Esophagus squamous epithelium (tissue), 5 donors: ENCODE data around the gene CHST11. TPM values are rescaled to one million over a fixed set of nuclear protein-coding genes. Genes with fewer than 3 reads are reported as not detected.

Experiments used
- DNase-seq: peaks from one replicate; lab custom pipeline; 2025; lab: John Stamatoyannopoulos, UW
- H3K27ac ChIP-seq, 4 donors: fragments of 200-600 bp; sonication (generic); one replicate each; pipeline ENCODE4 v1.5.1; 2016 to 2019; ENCODE audit warnings: mild to moderate bottlenecking in 1 of 4
- H3K27me3 ChIP-seq, 4 donors: fragments of 200-600 bp; sonication (generic); 1 replicate in 3 of 4; 2 replicates in 1 of 4; pipeline versions ENCODE4 v1.5.1 to v1.6.0; 2017 to 2021; ENCODE audit warnings: antibody characterized with exemption in 1 of 4
- H3K36me3 ChIP-seq, 3 donors: fragments of 200-600 bp; sonication (generic); one replicate each; pipeline ENCODE4 v1.5.1; 2016 to 2019
- H3K4me1 ChIP-seq, 3 donors: fragments of 200-600 bp; sonication (generic); one replicate each; pipeline ENCODE4 v1.5.1; 2017 to 2019
- H3K4me3 ChIP-seq, 4 donors: fragments of 200-600 bp; sonication (generic); 1 replicate in 3 of 4; 2 replicates in 1 of 4; pipeline ENCODE4 v1.5.1; 2016 to 2019; ENCODE audit warnings: mild to moderate bottlenecking in 2 of 4, moderate library complexity in 1 of 4
- H3K9me3 ChIP-seq, 3 donors: fragments of 200-600 bp; sonication (generic); one replicate each; pipeline ENCODE4 v1.5.1; 2016 to 2019
- CTCF ChIP-seq, 6 experiments: fragments of 450-650 bp in 4 of 6; fragments of 200-600 bp in 2 of 6; sonication (generic) in 2 of 6; IDR thresholded peaks; one replicate each; pipeline ENCODE4 v1.5.1; 2016 to 2019; ENCODE audit warnings: antibody characterized with exemption in 6 of 6, mild to moderate bottlenecking in 4 of 6, moderate library complexity in 4 of 6
- POLR2A ChIP-seq, 4 donors: fragments of 450-650 bp; IDR thresholded peaks; one replicate each; pipeline ENCODE4 v1.6.1; 2017; ENCODE audit warnings: antibody characterized with exemption in 4 of 4, mild to moderate bottlenecking in 4 of 4, moderate library complexity in 3 of 4
- WGBS, 2 donors: methylation state at CpG; one replicate each; pipeline ENCODE4 v1.1.5; 2018; 5-methylcytosine and 5-hydroxymethylcytosine counted together
- intact Hi-C: fragments of 100-400 bp; cut with DNase I; formaldehyde crosslinking; loops from one replicate; pipeline ENCODE4 v1.15.0; 2022
- total RNA-seq, 4 donors: library from RNA; depleted of rRNA; stranded (reverse); fragments of >200 nt; gene quantifications; one replicate each; pipeline ENCODE4 v1.1.0, GENCODE V29; 2016
- donor health status: DM: yes; HTN: yes; CAD: no.

CHST11 gene
- total RNA-seq, 4 donors from 2014 or later, result 6.3 to 12.6 (median 10.3) TPM

GRCh38 chr12:104565606-104566243, 109.0 kb downstream of the CHST11 start:
- H3K9me3 ChIP-seq, result peaks cover 0 to 8% (median 0%) of the 10 kb centered on the region in 3 donors
- H3K27me3 ChIP-seq, result no peaks in the 10 kb centered on the region
- H3K36me3 ChIP-seq, result no peaks in the 10 kb centered on the region
- TF ChIP-seq CTCF (IDR thresholded peaks at IDR 0.05), result no peak
- H3K4me1 ChIP-seq, result peaks cover 0 to 15% (median 0%) of the 10 kb centered on the region in 3 donors
- no peak overlapping the region for H3K4me3 ChIP-seq
- intact Hi-C loops, result no loop called here
- H3K27ac ChIP-seq, result no peak overlapping the region
- no peak for DNase-seq
- 83 to 90% methylated on average over 6 to 7 of the region's 8 CpGs for WGBS, 2 donors

- Histone ChIP-seq H3K36me3 (no peaks in the 10 kb centered on the region), H3K27me3 (no peaks in the 10 kb centered on the region), H3K27ac (no peak overlapping the region), H3K9me3 (peaks cover 0 to 8% (median 0%) of the 10 kb centered on the region in 3 donors), H3K4me1 (peaks cover 0 to 21% (median 0%) of the 10 kb centered on the region in 3 donors), H3K4me3 (no peak overlapping the region)
- whole genome bisulfite sequencing, 2 donors, result 84 to 91% methylated on average over 5 of the region's 6 CpGs
- intact Hi-C loops, result no loop called here
- DNase-seq, result no peak
- TF ChIP-seq CTCF (IDR thresholded peaks at IDR 0.05), result no peak
- TF ChIP-seq POLR2A (IDR thresholded peaks at IDR 0.05), result no peak
Measured at GRCh38 chr12:104566244-104566993, 109.7 kb downstream of the CHST11 start.

- no peak for DNase-seq
- peaks cover 0 to 8% (median 0%) of the 10 kb centered on the region in 3 donors for H3K9me3 ChIP-seq
- H3K4me1 ChIP-seq, result peaks cover 0 to 21% (median 0%) of the 10 kb centered on the region in 3 donors
- WGBS, 2 donors, result 70 to 78% methylated on average over 2 to 3 of the region's 5 CpGs
- intact Hi-C loops, result no loop called here
- TF ChIP-seq CTCF (IDR thresholded peaks at IDR 0.05) (no peak), POLR2A (IDR thresholded peaks at IDR 0.05) (no peak)
- no peak overlapping the region for H3K27ac ChIP-seq
- no peaks in the 10 kb centered on the region for H3K27me3 ChIP-seq
- no peak overlapping the region for H3K4me3 ChIP-seq
- H3K36me3 ChIP-seq, result no peaks in the 10 kb centered on the region
Measured at GRCh38 chr12:104567832-104568486, 111.2 kb downstream of the CHST11 start.

- H3K4me1 ChIP-seq, result peaks cover 0 to 21% (median 0%) of the 10 kb centered on the region in 3 donors
- WGBS, 2 donors, result 92 to 94% methylated on average over 1 of the region's 1 CpG
- H3K36me3 ChIP-seq, result no peaks in the 10 kb centered on the region
- H3K27ac ChIP-seq, result no peak overlapping the region
- no peak overlapping the region for H3K4me3 ChIP-seq
- peaks cover 0 to 8% (median 0%) of the 10 kb centered on the region in 3 donors for H3K9me3 ChIP-seq
- intact Hi-C loops, result no loop called here
- no peak for DNase-seq
- H3K27me3 ChIP-seq, result no peaks in the 10 kb centered on the region
- TF ChIP-seq POLR2A (IDR thresholded peaks at IDR 0.05) (no peak), CTCF (IDR thresholded peaks at IDR 0.05) (no peak)
Measured at GRCh38 chr12:104568487-104568868, 111.7 kb downstream of the CHST11 start.

- intact Hi-C loops, result no loop called here
- no peak for DNase-seq
- Histone ChIP-seq H3K4me1 (peaks cover 0 to 21% (median 0%) of the 10 kb centered on the region in 3 donors), H3K27me3 (no peaks in the 10 kb centered on the region), H3K36me3 (no peaks in the 10 kb centered on the region), H3K9me3 (peaks cover 0 to 8% (median 0%) of the 10 kb centered on the region in 3 donors), H3K4me3 (no peak overlapping the region), H3K27ac (no peak overlapping the region)
- WGBS, 2 donors, result 80 to 83% methylated on average over 4 of the region's 4 CpGs
- TF ChIP-seq CTCF (IDR thresholded peaks at IDR 0.05) (no peak), POLR2A (IDR thresholded peaks at IDR 0.05) (no peak)
Measured at GRCh38 chr12:104568935-104569334, 112.2 kb downstream of the CHST11 start.
